ENCODE measurements around the gene E2F2.

E2F2 gene

GRCh38 chr1:23530747-23531561 lies at the start of gene E2F2:
E2F2 (minus strand) TSS chr1:23531233; CDS start chr1:23530793, 440 bp downstream.
- peak; percentile 89 for DNase-seq

- DNase-seq: no peak
These were observed 47.9 kb upstream of the E2F2 start for GRCh38 chr1:23578997-23579363.

- no peak for DNase-seq
These were observed 47.4 kb upstream of the E2F2 start for GRCh38 chr1:23578311-23578996.

- no peak for DNase-seq
These were observed 46.3 kb upstream of the E2F2 start for GRCh38 chr1:23577056-23578004.

- DNase-seq: no peak
These were observed 45.5 kb upstream of the E2F2 start for GRCh38 chr1:23576338-23577055.

GRCh38 chr1:23575226-23575810 lies 44.3 kb upstream of the E2F2 start:
- no peak for DNase-seq

- no peak for DNase-seq
These were observed 43.3 kb upstream of the E2F2 start for GRCh38 chr1:23574265-23574754.

GRCh38 chr1:23573574-23574182 lies 42.6 kb upstream of the E2F2 start:
- DNase-seq: no peak

GRCh38 chr1:23571465-23571864 lies 40.4 kb upstream of the E2F2 start:
- DNase-seq: no peak

- no peak for DNase-seq
These were observed 39.1 kb upstream of the E2F2 start for GRCh38 chr1:23570001-23570691.

GRCh38 chr1:23568608-23569383 lies 37.8 kb upstream of the E2F2 start:
- no peak for DNase-seq

- peak; percentile 8 for DNase-seq
These were observed 37.1 kb upstream of the E2F2 start for GRCh38 chr1:23567996-23568607.

GRCh38 chr1:23567629-23567995 lies 36.6 kb upstream of the E2F2 start:
- DNase-seq: no peak

GRCh38 chr1:23566304-23566703 lies 35.3 kb upstream of the E2F2 start:
- DNase-seq: no peak

GRCh38 chr1:23565776-23566175 lies 34.7 kb upstream of the E2F2 start:
- DNase-seq: no peak

GRCh38 chr1:23564529-23565122 lies 33.6 kb upstream of the E2F2 start:
- no peak for DNase-seq

GRCh38 chr1:23563755-23564374 lies 32.8 kb upstream of the E2F2 start:
- no peak for DNase-seq

- DNase-seq: no peak
These were observed 32.0 kb upstream of the E2F2 start for GRCh38 chr1:23563003-23563402.
